ENCODE data around the gene OR2W3.

OR2W3 gene

GRCh38 chr1:247895163-247895637, at the start of gene OR2W3:
TSS of gene OR2W3 (plus strand) at chr1:247895587. CDS start at chr1:247895587, 0 bp downstream.
- in situ Hi-C loops (cut with MboI; ENCODE audit: low sequenced_read_pairs): no loop called here

GRCh38 chr1:247845693-247846017, 49.7 kb upstream of the OR2W3 start:
- in situ Hi-C loops (cut with MboI; ENCODE audit: low sequenced_read_pairs): no loop called here

- in situ Hi-C loops (cut with MboI; ENCODE audit: low sequenced_read_pairs): no loop called here
Measured at GRCh38 chr1:247848346-247848745, 47.0 kb upstream of the OR2W3 start.

- in situ Hi-C loops (cut with MboI; ENCODE audit: low sequenced_read_pairs): no loop called here
Measured at GRCh38 chr1:247849616-247850015, 45.8 kb upstream of the OR2W3 start.

- in situ Hi-C loops (cut with MboI; ENCODE audit: low sequenced_read_pairs): no loop called here
Measured at GRCh38 chr1:247854899-247855545, 40.4 kb upstream of the OR2W3 start.

- in situ Hi-C loops (cut with MboI; ENCODE audit: low sequenced_read_pairs): no loop called here
Measured at GRCh38 chr1:247855911-247856310, 39.5 kb upstream of the OR2W3 start.

- in situ Hi-C loops (cut with MboI; ENCODE audit: low sequenced_read_pairs): no loop called here
Measured at GRCh38 chr1:247857069-247857984, 38.1 kb upstream of the OR2W3 start, which contains the start of gene TRIM58. TSS of gene TRIM58 (plus strand) at chr1:247857187. CDS start at chr1:247857247, 60 bp downstream.

- in situ Hi-C loops (cut with MboI; ENCODE audit: low sequenced_read_pairs): no loop called here
Measured at GRCh38 chr1:247857985-247858619, 37.3 kb upstream of the OR2W3 start.

GRCh38 chr1:247862756-247863155, 32.6 kb upstream of the OR2W3 start:
- in situ Hi-C loops (cut with MboI; ENCODE audit: low sequenced_read_pairs): no loop called here

- in situ Hi-C loops (cut with MboI; ENCODE audit: low sequenced_read_pairs): no loop called here
Measured at GRCh38 chr1:247864644-247865043, 30.7 kb upstream of the OR2W3 start.

- in situ Hi-C loops (cut with MboI; ENCODE audit: low sequenced_read_pairs): no loop called here
Measured at GRCh38 chr1:247865416-247865815, 30.0 kb upstream of the OR2W3 start.

- in situ Hi-C loops (cut with MboI; ENCODE audit: low sequenced_read_pairs): no loop called here
Measured at GRCh38 chr1:247883346-247883745, 12.0 kb upstream of the OR2W3 start.

- in situ Hi-C loops (cut with MboI; ENCODE audit: low sequenced_read_pairs): no loop called here
Measured at GRCh38 chr1:247884797-247885413, 10.5 kb upstream of the OR2W3 start.

GRCh38 chr1:247895976-247896375, 589 bp downstream of the OR2W3 start:
- in situ Hi-C loops (cut with MboI; ENCODE audit: low sequenced_read_pairs): no loop called here

- in situ Hi-C loops (cut with MboI; ENCODE audit: low sequenced_read_pairs): no loop called here
Measured at GRCh38 chr1:247904122-247904521, 8.7 kb downstream of the OR2W3 start.

GRCh38 chr1:247905181-247905580, 9.8 kb downstream of the OR2W3 start:
- in situ Hi-C loops (cut with MboI; ENCODE audit: low sequenced_read_pairs): no loop called here

GRCh38 chr1:247905910-247906503, 10.6 kb downstream of the OR2W3 start:
- in situ Hi-C loops (cut with MboI; ENCODE audit: low sequenced_read_pairs): no loop called here

- in situ Hi-C loops (cut with MboI; ENCODE audit: low sequenced_read_pairs): no loop called here
Measured at GRCh38 chr1:247906504-247907047, 11.2 kb downstream of the OR2W3 start.

- in situ Hi-C loops (cut with MboI; ENCODE audit: low sequenced_read_pairs): no loop called here
Measured at GRCh38 chr1:247908766-247909165, 13.4 kb downstream of the OR2W3 start.

- in situ Hi-C loops (cut with MboI; ENCODE audit: low sequenced_read_pairs): no loop called here
Measured at GRCh38 chr1:247913786-247914185, 18.4 kb downstream of the OR2W3 start.

All from HL-60/S4 treated with phorbol 12-myristate 13-acetate at 8.2 ng/mL for 4 days and 3 days (cell line).